GM12801 (cell line): ENCODE results near the gene HIRA.

Source experiments
- TF ChIP-seq, protein P1 (sequence below): IDR thresholded peaks from one replicate; pipeline ENCODE4 v1.5.1; 2011; ENCODE audit warnings: control low read depth; ENCODE audit not compliant: insufficient read length; ENCODE audit errors: extremely low read depth

HIRA gene

GRCh38 chr22:19331975-19332374 is 99.6 kb downstream of the HIRA start:
- TF ChIP-seq, protein P1, sequence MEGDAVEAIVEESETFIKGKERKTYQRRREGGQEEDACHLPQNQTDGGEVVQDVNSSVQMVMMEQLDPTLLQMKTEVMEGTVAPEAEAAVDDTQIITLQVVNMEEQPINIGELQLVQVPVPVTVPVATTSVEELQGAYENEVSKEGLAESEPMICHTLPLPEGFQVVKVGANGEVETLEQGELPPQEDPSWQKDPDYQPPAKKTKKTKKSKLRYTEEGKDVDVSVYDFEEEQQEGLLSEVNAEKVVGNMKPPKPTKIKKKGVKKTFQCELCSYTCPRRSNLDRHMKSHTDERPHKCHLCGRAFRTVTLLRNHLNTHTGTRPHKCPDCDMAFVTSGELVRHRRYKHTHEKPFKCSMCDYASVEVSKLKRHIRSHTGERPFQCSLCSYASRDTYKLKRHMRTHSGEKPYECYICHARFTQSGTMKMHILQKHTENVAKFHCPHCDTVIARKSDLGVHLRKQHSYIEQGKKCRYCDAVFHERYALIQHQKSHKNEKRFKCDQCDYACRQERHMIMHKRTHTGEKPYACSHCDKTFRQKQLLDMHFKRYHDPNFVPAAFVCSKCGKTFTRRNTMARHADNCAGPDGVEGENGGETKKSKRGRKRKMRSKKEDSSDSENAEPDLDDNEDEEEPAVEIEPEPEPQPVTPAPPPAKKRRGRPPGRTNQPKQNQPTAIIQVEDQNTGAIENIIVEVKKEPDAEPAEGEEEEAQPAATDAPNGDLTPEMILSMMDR: no peak

GRCh38 chr22:19331474-19331873 is 100.1 kb downstream of the HIRA start:
- TF ChIP-seq, protein P1: no peak

DNA sequence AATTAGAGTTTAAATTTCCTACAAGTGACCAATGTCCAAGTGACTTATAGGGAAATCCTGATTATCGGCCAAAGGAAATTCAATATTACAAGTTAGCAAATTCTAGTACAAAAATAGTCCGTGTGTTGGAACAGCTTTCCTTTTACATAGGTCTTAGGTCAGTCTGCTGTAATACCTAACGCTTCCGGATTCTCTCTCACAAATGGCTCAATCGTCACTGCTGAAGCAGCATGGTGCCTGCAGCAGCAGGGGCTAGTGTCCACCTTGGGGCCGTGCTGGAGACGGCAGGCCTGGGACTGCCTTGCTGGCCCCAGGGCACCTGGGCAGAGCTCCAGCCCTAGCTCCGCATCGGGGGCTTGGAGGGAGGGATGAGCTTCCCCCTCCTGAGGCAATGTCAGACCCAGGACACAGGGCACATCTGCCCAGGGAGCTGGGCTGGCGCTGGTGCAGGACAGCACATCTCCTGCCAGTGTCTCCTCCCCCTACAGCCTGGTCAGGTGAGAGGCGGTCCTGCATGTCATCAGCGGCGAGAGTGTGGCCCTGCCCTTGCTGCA is 100.6 kb downstream of the HIRA start:
- TF ChIP-seq, protein P1: no peak

GRCh38 chr22:19329454-19329853 is 102.1 kb downstream of the HIRA start:
- TF ChIP-seq, protein P1: no peak

- TF ChIP-seq, protein P1: no peak
These were observed 106.1 kb downstream of the HIRA start for GRCh38 chr22:19325296-19325948.

DNA sequence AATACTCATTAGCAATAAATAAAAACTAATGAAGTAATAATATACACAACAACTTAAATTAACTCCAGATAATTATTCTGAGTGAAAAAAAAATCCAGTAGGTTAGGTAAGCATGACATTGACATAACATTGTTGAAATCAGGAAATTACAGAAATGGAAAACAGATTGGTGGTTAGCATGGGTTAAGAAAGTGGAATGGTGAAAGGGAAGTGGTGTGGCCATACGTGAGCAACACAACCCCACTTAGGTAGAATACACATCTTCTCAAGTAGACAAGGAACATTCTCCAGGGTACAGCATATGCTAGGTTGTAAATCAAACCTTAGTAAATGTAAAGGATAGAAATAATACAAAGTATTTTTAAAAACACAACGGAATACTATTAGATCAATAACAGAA is 109.8 kb downstream of the HIRA start:
- TF ChIP-seq, protein P1: no peak

DNA sequence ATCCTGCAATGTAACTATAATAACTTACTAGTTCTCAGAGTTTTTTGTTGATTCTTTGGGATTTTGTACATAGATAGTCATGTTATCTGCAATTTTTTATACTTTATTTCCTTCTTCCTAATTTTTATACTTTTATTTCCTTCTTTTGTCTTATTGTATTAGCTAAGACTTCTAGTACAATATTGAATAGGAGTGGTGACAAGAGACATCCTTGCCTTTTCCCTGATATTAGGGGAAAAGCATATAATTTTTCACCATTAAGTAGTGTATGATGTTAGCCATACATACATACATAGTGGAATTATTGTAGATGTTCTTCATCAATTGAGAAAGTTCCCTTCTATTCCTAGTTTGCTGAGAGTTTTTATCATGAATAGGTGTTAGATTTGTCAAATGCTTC is 112.3 kb downstream of the HIRA start:
- TF ChIP-seq, protein P1: no peak
